PC-3 (cell line): Measurements from ENCODE around the gene CEP97. TPM values are rescaled to one million over a fixed set of nuclear protein-coding genes. Genes with fewer than 3 reads are reported as not detected.

Experiments used
- ATAC-seq: fragments of 200-7000 bp; cut with Tn5 transposase; 2 replicates; pipeline ENCODE4 v1.9.1; 2020; ENCODE audit warnings: mild to moderate bottlenecking, moderate library complexity
- BruUV-seq: library from RNA; stranded (reverse); fragments of 400-500 nt; replicated peaks from 2 replicates; lab custom pipeline; 2021; lab: Mats Ljungman, UMichigan
- CTCF ChIA-PET: fragments of 300-600 bp; sonication (Branson Sonifier 250); formaldehyde crosslinking; loops from one replicate; lab custom pipeline; 2022; ENCODE audit warnings: antibody characterized with exemption; lab: Charles Lee
- POLR2A ChIA-PET: fragments of 300-600 bp; sonication (Branson Sonifier 250); formaldehyde crosslinking; loops from one replicate; lab custom pipeline; 2022; ENCODE audit warnings: antibody characterized with exemption; ENCODE audit not compliant: unreplicated experiment; lab: Charles Lee
- DNase-seq: peaks from one replicate; pipeline ENCODE4 v3.0.0-alpha.2; 2015
- H2AFZ ChIP-seq: fragments of 300-600 bp; sonication (generic); 2 replicates; pipeline ENCODE4 v1.6.0; 2016; ENCODE audit warnings: antibody characterized with exemption, low read length
- H3F3A ChIP-seq: fragments of 300-600 bp; sonication (generic); one replicate; pipeline ENCODE4 v1.6.0; 2017; ENCODE audit warnings: antibody characterized with exemption, low read length, control low read depth, mild to moderate bottlenecking; ENCODE audit not compliant: unreplicated experiment
- H3K27ac ChIP-seq: fragments of 300-600 bp; sonication (generic); 2 replicates; pipeline ENCODE4 v1.5.1; 2016; ENCODE audit warnings: mild to moderate bottlenecking, low read length
- H3K27me3 ChIP-seq: fragments of 300-600 bp; sonication (generic); 2 replicates; pipeline ENCODE4 v1.6.1; 2016; ENCODE audit warnings: low read length, mixed read lengths
- H3K36me3 ChIP-seq: fragments of 300-600 bp; sonication (generic); 2 replicates; pipeline ENCODE4 v1.6.1; 2016; ENCODE audit warnings: low read depth, mixed run types, low read length, mixed read lengths
- H3K4me1 ChIP-seq: fragments of 300-600 bp; sonication (generic); 2 replicates; pipeline ENCODE4 v1.5.1; 2016; ENCODE audit warnings: low read length; ENCODE audit not compliant: insufficient read depth
- H3K4me2 ChIP-seq: fragments of 300-600 bp; sonication (generic); 2 replicates; pipeline ENCODE4 v1.6.0; 2016; ENCODE audit warnings: low read length
- H3K4me3 ChIP-seq: fragments of 300-600 bp; sonication (generic); 2 replicates; pipeline ENCODE4 v1.5.1; 2016; ENCODE audit warnings: mild to moderate bottlenecking, low read length, mixed read lengths
- H3K79me2 ChIP-seq: fragments of 300-600 bp; sonication (generic); 2 replicates; pipeline ENCODE4 v1.6.1; 2017; ENCODE audit warnings: low read length, mixed read lengths
- H3K9ac ChIP-seq: fragments of 300-600 bp; sonication (generic); 2 replicates; pipeline ENCODE4 v1.6.0; 2016; ENCODE audit warnings: mild to moderate bottlenecking, low read length
- H3K9me2 ChIP-seq: fragments of 300-600 bp; sonication (generic); replicated peaks from 2 replicates; pipeline ENCODE4 v1.6.1; 2016; ENCODE audit warnings: mixed run types, low read length, mixed read lengths
- H3K9me3 ChIP-seq: fragments of 300-600 bp; sonication (generic); 2 replicates; pipeline ENCODE4 v1.6.1; 2016; ENCODE audit warnings: low read length, mixed read lengths
- H4K20me1 ChIP-seq: fragments of 300-600 bp; sonication (generic); 2 replicates; pipeline ENCODE4 v1.6.1; 2016; ENCODE audit warnings: low read length, mixed read lengths
- CTCF ChIP-seq: fragments of 300-600 bp; sonication (generic); conservative IDR thresholded peaks from 2 replicates; pipeline ENCODE4 v1.5.1; 2017; ENCODE audit warnings: antibody characterized with exemption, low read depth, mild to moderate bottlenecking, low read length
- EZH2 ChIP-seq: fragments of 300-600 bp; sonication (generic); IDR thresholded peaks from one replicate; pipeline ENCODE4 v1.6.1; 2017; ENCODE audit warnings: antibody characterized with exemption, mild to moderate bottlenecking, low read length; ENCODE audit not compliant: unreplicated experiment
- EZH2phosphoT487 ChIP-seq: fragments of 300-600 bp; sonication (generic); IDR thresholded peaks from 2 replicates; pipeline ENCODE4 v1.6.1; 2018; ENCODE audit warnings: mild to moderate bottlenecking, antibody characterized with exemption, low read length, borderline replicate concordance
- intact Hi-C: fragments of 100-400 bp; cut with micrococcal nuclease; formaldehyde crosslinking; loops from 2 replicates; pipeline ENCODE4 v1.9.0; 2023
- total RNA-seq: library from RNA; depleted of rRNA; stranded (reverse); fragments of >200 nt; gene quantifications from 2 replicates; pipeline ENCODE4 v1.2.3, GENCODE V29; 2014

Gene CEP97
- total RNA-seq, 1 experiment from 2014 or later: 12.1 TPM

- H3K4me2 ChIP-seq: no peak overlapping the region
- CTCF ChIA-PET: no interaction called here
- peaks cover 33% of the 10 kb centered on the region; the same call in 1 of the 2 replicates for H3K36me3 ChIP-seq
These were observed 67.4 kb downstream of the CEP97 start for GRCh38 chr3:101791778-101792177.

GRCh38 chr3:101796077-101796680 is 71.8 kb downstream of the CEP97 start:
- Histone ChIP-seq H3K27me3 (no peaks in the 10 kb centered on the region), H3K4me2 (no peak overlapping the region), H3F3A (no peaks in the 10 kb centered on the region), H4K20me1 (no peaks in the 10 kb centered on the region), H3K9ac (no peak overlapping the region), H3K4me1 (no peaks in the 10 kb centered on the region), H3K4me3 (no peak overlapping the region), H3K36me3 (peaks cover 21% of the 10 kb centered on the region; the same call in 1 of the 2 replicates), H2AFZ (no peak overlapping the region), H3K9me2 (no peaks in the 10 kb centered on the region), H3K27ac (no peak overlapping the region), H3K79me2 (peaks cover 4% of the 10 kb centered on the region; the same call in 1 of the 2 replicates), H3K9me3 (no peaks in the 10 kb centered on the region)
- DNase-seq (no peak), ATAC-seq (no peak)
- intact Hi-C loops: no loop called here
- TF ChIP-seq EZH2 (no peak), CTCF (no peak), EZH2phosphoT487 (no peak)
- POLR2A ChIA-PET: no interaction called here
- CTCF ChIA-PET: interaction anchor here (0.7 kb wide), 1 partner anchor 327 kb away, joined by 3 read pairs; no protein-coding TSS in a partner anchor
- BruUV-seq: no TSS peak

More at GRCh38 chr3:101791778-101792177, 67.4 kb downstream of the CEP97 start:
- no peaks in the 10 kb centered on the region for H3K27me3 ChIP-seq
- intact Hi-C loops: no loop called here
- H3K4me1 ChIP-seq: no peaks in the 10 kb centered on the region
- H3K27ac ChIP-seq: no peak overlapping the region
- POLR2A ChIA-PET: no interaction called here
- no peaks in the 10 kb centered on the region for H4K20me1 ChIP-seq
- TF ChIP-seq CTCF: no peak
- TF ChIP-seq EZH2: no peak
- BruUV-seq: no TSS peak
- no peaks in the 10 kb centered on the region for H3F3A ChIP-seq
- no peak overlapping the region for H3K4me3 ChIP-seq
- H3K9me3 ChIP-seq: no peaks in the 10 kb centered on the region
- ATAC-seq (no peak), DNase-seq (no peak)
- no peak overlapping the region for H2AFZ ChIP-seq
- H3K9me2 ChIP-seq: no peaks in the 10 kb centered on the region
- no peak overlapping the region for H3K9ac ChIP-seq
- peaks cover 4% of the 10 kb centered on the region; the same call in 1 of the 2 replicates for H3K79me2 ChIP-seq

- Histone ChIP-seq H3K27ac (no peak overlapping the region), H3F3A (no peaks in the 10 kb centered on the region), H3K4me3 (no peak overlapping the region), H3K9me3 (no peaks in the 10 kb centered on the region), H3K9ac (no peak overlapping the region), H3K27me3 (no peaks in the 10 kb centered on the region), H2AFZ (no peak overlapping the region), H3K4me1 (no peaks in the 10 kb centered on the region; the same call in 1 of the 2 replicates), H3K9me2 (no peaks in the 10 kb centered on the region), H3K79me2 (no peaks in the 10 kb centered on the region), H3K4me2 (no peak overlapping the region), H3K36me3 (peaks cover 8% of the 10 kb centered on the region), H4K20me1 (no peaks in the 10 kb centered on the region)
- TF ChIP-seq CTCF: no peak
- no peak for TF ChIP-seq EZH2
- no peak for TF ChIP-seq EZH2phosphoT487
- ChIA-PET POLR2A (interaction anchor here (0.6 kb wide), 1 partner anchor 19 kb away, joined by 4 read pairs; no protein-coding TSS in a partner anchor), CTCF (interaction anchor here (0.6 kb wide), 1 partner anchor 442 kb away, joined by 4 read pairs; no protein-coding TSS in a partner anchor)
- DNase-seq (no peak), ATAC-seq (no peak)
- intact Hi-C loops: no loop called here
- BruUV-seq: no TSS peak
These were observed 76.8 kb downstream of the CEP97 start for GRCh38 chr3:101801174-101801573.
